Vagina (tissue), 2 donors: ENCODE results near the gene ABCC8.

Experiments used
- CTCF ChIP-seq, 3 experiments: fragments of 450-650 bp in 2 of 3; fragments of 200-600 bp in 1 of 3; sonication (generic) in 1 of 3; IDR thresholded peaks; one replicate each; pipeline ENCODE4 v1.5.1; 2017 to 2019; ENCODE audit warnings: antibody characterized with exemption in 3 of 3, mild to moderate bottlenecking in 2 of 3, moderate library complexity in 2 of 3
- POLR2AphosphoS5 ChIP-seq, 2 donors: sonication (generic); formaldehyde crosslinking; IDR thresholded peaks; one replicate each; pipeline ENCODE4 v1.9.0; 2017; ENCODE audit warnings: antibody characterized with exemption in 2 of 2, mild to moderate bottlenecking in 2 of 2, low read depth in 1 of 2; ENCODE audit not compliant: insufficient read depth in 1 of 2

- TF ChIP-seq CTCF (IDR thresholded peaks at IDR 0.05), result no peak
- TF ChIP-seq POLR2AphosphoS5 (IDR thresholded peaks at IDR 0.05; ENCODE audit: insufficient read depth in 1 of 2, low read depth in 1 of 2), result no peak
These were observed 47.7 kb downstream of the ABCC8 start for GRCh38 chr11:17428925-17429324.
